GM21576 (cell line): Measurements from ENCODE around the gene CC2D2A.

Experiments
- ATAC-seq: cut with Tn5 transposase; IDR thresholded peaks from one replicate; pipeline ENCODE4 v1.9.1; 2021; ENCODE audit warnings: mild to moderate bottlenecking, moderate library complexity; ENCODE audit not compliant: unreplicated experiment

CC2D2A gene

GRCh38 chr4:15459706-15460105 lies 10.0 kb upstream of the CC2D2A start:
- ATAC-seq = no peak

- no peak for ATAC-seq
Measured at GRCh38 chr4:15466596-15466995, 3.1 kb upstream of the CC2D2A start.

GRCh38 chr4:15470128-15470475 lies 420 bp downstream of the CC2D2A start:
- ATAC-seq = no peak

GRCh38 chr4:15476396-15476795 lies 6.7 kb downstream of the CC2D2A start:
- ATAC-seq = no peak

- no peak for ATAC-seq
Measured at GRCh38 chr4:15478724-15479088, 9.0 kb downstream of the CC2D2A start.

GRCh38 chr4:15479089-15479912 lies 9.6 kb downstream of the CC2D2A start:
- no peak for ATAC-seq

GRCh38 chr4:15479913-15480185 lies 10.2 kb downstream of the CC2D2A start:
- ATAC-seq = no peak

- ATAC-seq = no peak
Measured at GRCh38 chr4:15481961-15482745, 12.5 kb downstream of the CC2D2A start.

- ATAC-seq = no peak
Measured at GRCh38 chr4:15482842-15483241, 13.2 kb downstream of the CC2D2A start.

- ATAC-seq = no peak
Measured at GRCh38 chr4:15488136-15488535, 18.5 kb downstream of the CC2D2A start.

- ATAC-seq = no peak
Measured at GRCh38 chr4:15488658-15489470, 19.2 kb downstream of the CC2D2A start.

- ATAC-seq = no peak
Measured at GRCh38 chr4:15489551-15489950, 19.9 kb downstream of the CC2D2A start.

GRCh38 chr4:15493411-15493810 lies 23.7 kb downstream of the CC2D2A start:
- ATAC-seq = no peak

GRCh38 chr4:15495621-15496020 lies 25.9 kb downstream of the CC2D2A start:
- no peak for ATAC-seq

- no peak for ATAC-seq
Measured at GRCh38 chr4:15498356-15498755, 28.7 kb downstream of the CC2D2A start.

GRCh38 chr4:15500701-15501100 lies 31.0 kb downstream of the CC2D2A start:
- no peak for ATAC-seq

GRCh38 chr4:15501941-15502340 lies 32.3 kb downstream of the CC2D2A start:
- ATAC-seq = no peak

GRCh38 chr4:15502384-15502783 lies 32.7 kb downstream of the CC2D2A start:
- ATAC-seq = no peak

GRCh38 chr4:15504041-15504440 lies 34.4 kb downstream of the CC2D2A start:
- no peak for ATAC-seq

- no peak for ATAC-seq
Measured at GRCh38 chr4:15506464-15506863, 36.8 kb downstream of the CC2D2A start.

- no peak for ATAC-seq
Measured at GRCh38 chr4:15507679-15508078, 38.0 kb downstream of the CC2D2A start.

- ATAC-seq = no peak
Measured at GRCh38 chr4:15510961-15511360, 41.3 kb downstream of the CC2D2A start.
